Measurements from ENCODE around the gene ZNF451.

The ZNF451 gene

GRCh38 chr6:57193177-57193576 lies 103.2 kb downstream of the ZNF451 start:
- no peaks in the 10 kb centered on the region for H4K20me1 ChIP-seq (ENCODE audit: insufficient read depth)
- H3K27me3 ChIP-seq (ENCODE audit: insufficient read depth, low read depth), result no peaks in the 10 kb centered on the region
- H3K36me3 ChIP-seq (ENCODE audit: insufficient read depth), result no peaks in the 10 kb centered on the region
- H2AFZ ChIP-seq (ENCODE audit: low read depth), result no peak overlapping the region
- TF ChIP-seq CTCF (conservative IDR thresholded peaks at IDR 0.05; ENCODE audit: low read depth, low read length), result no peak
- no peak overlapping the region for H3K27ac ChIP-seq
- H3K4me2 ChIP-seq, result no peak overlapping the region
- H3K4me1 ChIP-seq (ENCODE audit: low read depth, poor library complexity, severe bottlenecking), result no peaks in the 10 kb centered on the region
- no peak overlapping the region for H3K4me3 ChIP-seq (IDR thresholded peaks at IDR 0.05; ENCODE audit: insufficient read depth, low read depth, low read length)
- H3K9ac ChIP-seq, result no peak overlapping the region
- H3K79me2 ChIP-seq (ENCODE audit: insufficient read depth, low read depth), result no peaks in the 10 kb centered on the region

GRCh38 chr6:57195457-57195856 lies 105.5 kb downstream of the ZNF451 start:
- TF ChIP-seq CTCF (conservative IDR thresholded peaks at IDR 0.05; ENCODE audit: low read depth, low read length), result no peak
- Histone ChIP-seq H3K36me3 (ENCODE audit: insufficient read depth) (no peaks in the 10 kb centered on the region), H3K79me2 (ENCODE audit: insufficient read depth, low read depth) (no peaks in the 10 kb centered on the region)

GRCh38 chr6:57198926-57199636 lies 109.1 kb downstream of the ZNF451 start:
- H3K4me1 ChIP-seq (ENCODE audit: low read depth, poor library complexity, severe bottlenecking), result no peaks in the 10 kb centered on the region
- H3K4me3 ChIP-seq (IDR thresholded peaks at IDR 0.05; ENCODE audit: insufficient read depth, low read depth, low read length), result no peak overlapping the region
- H3K4me2 ChIP-seq, result no peak overlapping the region
- no peaks in the 10 kb centered on the region for H3K27me3 ChIP-seq (ENCODE audit: insufficient read depth, low read depth)
- no peaks in the 10 kb centered on the region for H3K36me3 ChIP-seq (ENCODE audit: insufficient read depth)
- no peak for TF ChIP-seq CTCF (conservative IDR thresholded peaks at IDR 0.05; ENCODE audit: low read depth, low read length)
- no peak overlapping the region for H3K9ac ChIP-seq
- H2AFZ ChIP-seq (ENCODE audit: low read depth), result no peak overlapping the region
- no peak overlapping the region for H3K27ac ChIP-seq
- no peaks in the 10 kb centered on the region for H3K79me2 ChIP-seq (ENCODE audit: insufficient read depth, low read depth)
- H4K20me1 ChIP-seq (ENCODE audit: insufficient read depth), result no peaks in the 10 kb centered on the region

More at GRCh38 chr6:57195457-57195856, 105.5 kb downstream of the ZNF451 start:
- no peaks in the 10 kb centered on the region for H4K20me1 ChIP-seq (ENCODE audit: insufficient read depth)
- H3K27ac ChIP-seq, result no peak overlapping the region
- no peak overlapping the region for H3K4me3 ChIP-seq (IDR thresholded peaks at IDR 0.05; ENCODE audit: insufficient read depth, low read depth, low read length)
- no peaks in the 10 kb centered on the region for H3K4me1 ChIP-seq (ENCODE audit: low read depth, poor library complexity, severe bottlenecking)
- H3K4me2 ChIP-seq, result no peak overlapping the region
- no peaks in the 10 kb centered on the region for H3K27me3 ChIP-seq (ENCODE audit: insufficient read depth, low read depth)
- no peak overlapping the region for H3K9ac ChIP-seq
- H2AFZ ChIP-seq (ENCODE audit: low read depth), result no peak overlapping the region

- H3K4me1 ChIP-seq (ENCODE audit: low read depth, poor library complexity, severe bottlenecking), result no peaks in the 10 kb centered on the region
- no peak overlapping the region for H2AFZ ChIP-seq (ENCODE audit: low read depth)
- no peaks in the 10 kb centered on the region for H4K20me1 ChIP-seq (ENCODE audit: insufficient read depth)
- H3K4me3 ChIP-seq (IDR thresholded peaks at IDR 0.05; ENCODE audit: insufficient read depth, low read depth, low read length), result no peak overlapping the region
- no peak overlapping the region for H3K4me2 ChIP-seq
- H3K9ac ChIP-seq, result no peak overlapping the region
- H3K36me3 ChIP-seq (ENCODE audit: insufficient read depth), result no peaks in the 10 kb centered on the region
- no peaks in the 10 kb centered on the region for H3K27me3 ChIP-seq (ENCODE audit: insufficient read depth, low read depth)
- no peak for TF ChIP-seq CTCF (conservative IDR thresholded peaks at IDR 0.05; ENCODE audit: low read depth, low read length)
- H3K27ac ChIP-seq, result no peak overlapping the region
- H3K79me2 ChIP-seq (ENCODE audit: insufficient read depth, low read depth), result no peaks in the 10 kb centered on the region
Observed at GRCh38 chr6:57201718-57202117, 111.7 kb downstream of the ZNF451 start.
